K562 (cell line): ENCODE measurements around the gene PA2G4. TPM values are rescaled to one million over a fixed set of nuclear protein-coding genes. Genes with fewer than 3 reads are reported as not detected.
A peak's percentile ranks its signal among the peaks of the same experiment; 100 is the strongest.

Experiments
- ATAC-seq: fragments of 200-7000 bp; cut with Tn5 transposase; 3 replicates; pipeline ENCODE4 v1.9.1; 2020; ENCODE audit warnings: moderate library complexity
- BruUV-seq: library from RNA; stranded (reverse); fragments of 400-500 nt; replicated peaks from 2 replicates; lab custom pipeline; 2021; lab: Mats Ljungman, UMichigan
- CTCF ChIA-PET: fragments of 300-600 bp; formaldehyde crosslinking; extraction: SDS; loops from one replicate; lab custom pipeline; 2021; ENCODE audit warnings: low intra/inter-chr PET ratio; lab: Yijun Ruan, JAX
- POLR2A ChIA-PET: fragments of 300-600, 350-650 bp; sonication (Branson Sonifier 250); formaldehyde crosslinking; extraction: SDS; loops from one replicate; lab custom pipeline; 2021; ENCODE audit warnings: antibody characterized with exemption, inconsistent platforms; lab: Yijun Ruan, JAX
- DNase-seq, 4 experiments: peaks; one replicate each; pipeline versions ENCODE4 v3.0.0 to v3.0.0-alpha.2; 2011 to 2018; ENCODE audit warnings: low spot score in 3 of 4, mixed read lengths in 3 of 4; ENCODE audit errors: extremely low read depth in 1 of 4
- FAIRE-seq: peaks from 2 replicates; lab custom pipeline; 2011; peaks lifted over from hg19 to GRCh38; lab: Jason Lieb, UNC
- H2AFZ ChIP-seq: 2 replicates; pipeline ENCODE4 v1.6.0; 2011; ENCODE audit warnings: low read depth, low read length, control low read depth, inconsistent platforms
- H3K27ac ChIP-seq: fragments of 200-600 bp; 3 replicates; pipeline ENCODE4 v1.8.0; 2011; ENCODE audit warnings: low read depth, mild to moderate bottlenecking, control low read depth, inconsistent platforms, low read length, moderate library complexity, mixed read lengths; ENCODE audit errors: extremely low read depth
- H3K27me3 ChIP-seq, 2 experiments: fragments of 300-600 bp in 1 of 2; 2 replicates in 1 of 2; 3 replicates in 1 of 2; pipeline versions ENCODE4 v1.6.0 to v1.8.0; 2011; ENCODE audit warnings: inconsistent platforms in 2 of 2, low read length in 2 of 2, mild to moderate bottlenecking in 1 of 2, mixed read lengths in 1 of 2, moderate library complexity in 1 of 2; ENCODE audit not compliant: control insufficient read depth in 2 of 2, insufficient read depth in 2 of 2
- H3K36me3 ChIP-seq: fragments of 300-600 bp; 3 replicates; pipeline ENCODE4 v1.8.0; 2011; ENCODE audit warnings: mild to moderate bottlenecking, low read length, inconsistent platforms; ENCODE audit not compliant: control insufficient read depth, insufficient read depth
- H3K4me1 ChIP-seq, 2 experiments: fragments of 200-600 bp in 1 of 2; replicated peaks in 1 of 2; 2 replicates in 1 of 2; 3 replicates in 1 of 2; pipeline versions ENCODE4 v1.5.1 to v1.8.0; 2011; ENCODE audit warnings: inconsistent platforms in 2 of 2, low read length in 2 of 2, mild to moderate bottlenecking in 1 of 2, mixed read lengths in 1 of 2, moderate library complexity in 1 of 2; ENCODE audit not compliant: control insufficient read depth in 2 of 2, insufficient read depth in 2 of 2
- H3K4me2 ChIP-seq: 2 replicates; pipeline ENCODE4 v1.6.1; 2011; ENCODE audit warnings: low read length, control low read depth, inconsistent platforms, mixed read lengths; ENCODE audit not compliant: insufficient read depth
- H3K4me3 ChIP-seq: fragments of 200-600 bp; sonication (generic), shearing (Covaris generic); 2 replicates; pipeline ENCODE4 v1.5.1; 2016; ENCODE audit warnings: control low read depth, inconsistent platforms
- H3K79me2 ChIP-seq: fragments of 200-600 bp; 3 replicates; pipeline ENCODE4 v1.8.0; 2011; ENCODE audit warnings: low read length, inconsistent platforms; ENCODE audit not compliant: control insufficient read depth, insufficient read depth
- H3K9ac ChIP-seq, 2 experiments: 2 replicates each; pipeline versions ENCODE4 v1.6.0 to v1.6.1; 2011; ENCODE audit warnings: low read depth in 2 of 2, low read length in 2 of 2, control low read depth in 1 of 2, inconsistent platforms in 1 of 2, mild to moderate bottlenecking in 1 of 2, mixed read lengths in 1 of 2; ENCODE audit not compliant: insufficient read depth in 1 of 2
- H3K9me1 ChIP-seq: one replicate; pipeline ENCODE4 v1.6.0; 2011; ENCODE audit warnings: inconsistent platforms, mild to moderate bottlenecking, low read length, moderate library complexity; ENCODE audit not compliant: control insufficient read depth, insufficient read depth
- H3K9me3 ChIP-seq: replicated peaks from 2 replicates; pipeline ENCODE4 v1.5.1; 2011; ENCODE audit warnings: low read depth, low read length, inconsistent platforms; ENCODE audit not compliant: control insufficient read depth, insufficient read depth
- H4K20me1 ChIP-seq: replicated peaks from 2 replicates; pipeline ENCODE4 v1.6.1; 2011; ENCODE audit warnings: low read length, inconsistent platforms, mixed read lengths; ENCODE audit not compliant: control insufficient read depth, insufficient read depth
- ATF1 ChIP-seq, 2 experiments: fragments of 450-650 bp in 1 of 2; IDR thresholded peaks; 2 replicates each; pipeline ENCODE4 v1.6.1; 2016; ENCODE audit warnings: missing compliant biosample characterization in 1 of 2, missing genetic modification characterization in 1 of 2
- GTF2B ChIP-seq: IDR thresholded peaks from 2 replicates; pipeline ENCODE4 v1.6.1; 2011; ENCODE audit not compliant: insufficient read length; ENCODE audit errors: extremely low read depth
- HDAC2 ChIP-seq: fragments of 450-650 bp; IDR thresholded peaks from 2 replicates; pipeline ENCODE4 v1.6.1; 2016; ENCODE audit warnings: mild to moderate bottlenecking
- MBD1 ChIP-seq: fragments of 250-450 bp; sonication (Bioruptor Pico); IDR thresholded peaks from 2 replicates; pipeline ENCODE4 v1.8.0; 2022; ENCODE audit warnings: inconsistent platforms
- NR2C1 ChIP-seq, 2 experiments: fragments of 450-650 bp; IDR thresholded peaks; 2 replicates each; pipeline ENCODE4 v1.6.1; 2017; ENCODE audit warnings: mild to moderate bottlenecking in 2 of 2, antibody characterized with exemption in 1 of 2, inconsistent platforms in 1 of 2, missing compliant biosample characterization in 1 of 2, missing genetic modification characterization in 1 of 2
- RREB1 ChIP-seq: fragments of 250-450 bp; sonication (Bioruptor Pico); IDR thresholded peaks from 2 replicates; pipeline ENCODE4 v1.4.0; 2020
- ZNF408 ChIP-seq: fragments of 250-450 bp; sonication (Bioruptor Pico); IDR thresholded peaks from 2 replicates; pipeline ENCODE4 v1.4.0; 2020; ENCODE audit warnings: low read depth, mild to moderate bottlenecking, moderate library complexity
- ZNF766 ChIP-seq: fragments of 200-800 bp; sonication (Bioruptor generic); conservative IDR thresholded peaks from 2 replicates; pipeline ENCODE4 v1.6.1; 2016; ENCODE audit warnings: missing genetic modification characterization, missing compliant biosample characterization
- WGBS: fragments of 100-300 bp; shearing (Covaris generic); methylation state at CpG from one replicate; pipeline ENCODE4 v1.1.6; 2016; ENCODE audit warnings: low coverage, mixed read lengths; ENCODE audit not compliant: insufficient coverage; ENCODE audit errors: missing lambda C conversion rate; 5-methylcytosine and 5-hydroxymethylcytosine counted together
- in situ Hi-C: fragments of 300-500 bp; cut with MboI; formaldehyde crosslinking; loops from 4 replicates; pipeline ENCODE4 v1.15.0; 2018; ENCODE audit warnings: inconsistent platforms, mixed read lengths
- intact Hi-C: fragments of 100-400 bp; cut with micrococcal nuclease; formaldehyde crosslinking; loops from 2 replicates; pipeline ENCODE4 v1.14.2; 2022
- polyA plus RNA-seq, 8 experiments: library from polyadenylated mRNA; depleted of rRNA in 4 of 8; stranded (reverse) in 5 of 8; unstranded in 3 of 8; fragments of >200 nt; fragmentation: Nextera tagmentation in 2 of 8; fragmentation: Illumina TruSeq in 1 of 8; extraction: Ambion mirVana in 2 of 8; extraction: Trizol in 1 of 8; gene quantifications; 2 replicates each; pipeline versions ENCODE4 v1.2.1 to v1.2.3, GENCODE V29; 2011 to 2014; ENCODE audit warnings: inconsistent platforms in 1 of 8, missing spikeins in 1 of 8
- total RNA-seq, 7 experiments: library from RNA; depleted of rRNA in 6 of 7; stranded (reverse); fragments of >200 nt in 6 of 7; fragmentation: Illumina TruSeq in 2 of 7; extraction: Trizol in 2 of 7; gene quantifications; 2 replicates each; pipeline versions ENCODE4 v1.2.1 to v1.2.3, GENCODE V29; 2011 to 2021; ENCODE audit warnings: low replicate concordance in 1 of 7

The PA2G4 gene
- total and polyA plus RNA-seq, 9 of the 15 experiments (the other 6 are each of a cell fraction or from before 2014, with no cell fraction given): 230 to 925 (median 638) TPM

GRCh38 chr12:56158029-56158925, 53.9 kb downstream of the PA2G4 start, which contains the start of gene MYL6:
Gene MYL6, plus strand, starts transcription at chr12:56158359. Its CDS starts 43 bp downstream, at chr12:56158402.
- H3K9me1 ChIP-seq: peaks cover 3% of the 10 kb centered on the region
- H2AFZ ChIP-seq: peak within 1 kb of the TSS; percentile 86
- H3K36me3 ChIP-seq: peaks cover 57% of the 10 kb centered on the region
- ChIA-PET CTCF (interaction anchor here (0.7 to 2.6 kb wide), 3 partner anchors 32 to 112 kb away, joined by 3 to 7 read pairs (median 6); no protein-coding TSS in a partner anchor), POLR2A (interaction anchor here (0.6 to 8.9 kb wide), 18 partner anchors 8 to 230 kb away, joined by 3 to 124 read pairs (median 5); partner anchors contain the start of genes ERBB3, ESYT1, PA2G4 and RNF41)
- no peaks in the 10 kb centered on the region for H3K27me3 ChIP-seq
- H3K4me3 ChIP-seq: peak within 1 kb of the TSS; percentile 90
- BruUV-seq: TSS peak; percentile 61
- H3K79me2 ChIP-seq: peaks cover 46% of the 10 kb centered on the region
- intact Hi-C loops (loop anchor here (1.0 to 5.0 kb wide), 2 partner anchors 31 to 41 kb away; partner anchors contain the start of genes RPL41 and ZC3H10), in situ Hi-C loops (no loop called here)
- H3K9me3 ChIP-seq: no peaks in the 10 kb centered on the region
- H3K4me2 ChIP-seq: peak within 1 kb of the TSS; percentile 80
- peak; percentile 98 for FAIRE-seq
- peak within 1 kb of the TSS; percentile 98 for H3K27ac ChIP-seq
- peak; percentile 89 to 99 (median 94) for DNase-seq
- ATAC-seq: peak; percentile 81
- peaks cover 34% of the 10 kb centered on the region; the same call in 1 of the 2 replicates for H4K20me1 ChIP-seq
- H3K9ac ChIP-seq: peak within 1 kb of the TSS; percentile 93 to 98
- WGBS: under 1% methylated on average over 29 of the region's 30 CpGs
- H3K4me1 ChIP-seq: peaks cover 40 to 52% of the 10 kb centered on the region in 2 experiments; a peak in 4 of 5 replicates
- TF ChIP-seq HDAC2 (peak; percentile 66; the same call in 1 of the 2 replicates), ZNF408 (CRISPR knock-in tag) (no peak), ZNF766 (CRISPR knock-in tag) (peak; percentile 65), RREB1 (CRISPR knock-in tag) (peak; percentile 37; the same call in 1 of the 2 replicates), MBD1 (no peak), NR2C1 (IDR thresholded peaks at IDR 0.05) (peak; percentile 94), NR2C1 (tag; IDR thresholded peaks at IDR 0.05) (peak; percentile 91), ATF1 (CRISPR knock-in tag; IDR thresholded peaks at IDR 0.05) (peak; percentile 64; the same call in 1 of the 2 replicates), ATF1 (tag; IDR thresholded peaks at IDR 0.05) (peak; percentile 96), GTF2B (peak; percentile 71)
